H9 (cell line): ENCODE results near the gene RASGRP3. TPM values are rescaled to one million over a fixed set of nuclear protein-coding genes. Genes with fewer than 3 reads are reported as not detected.

ENCODE experiments used
- DNase-seq: peaks from one replicate; pipeline ENCODE4 v3.0.0-alpha.2; 2017
- H2AFZ ChIP-seq: one replicate; pipeline ENCODE4 v1.6.1; 2013; ENCODE audit warnings: mild to moderate bottlenecking, low read length, control low read depth, moderate library complexity
- H2AK5ac ChIP-seq: 2 replicates; pipeline ENCODE4 v1.6.1; 2013; ENCODE audit warnings: low read length, control low read depth, mixed read lengths; ENCODE audit not compliant: insufficient read length
- H2BK120ac ChIP-seq: one replicate; pipeline ENCODE4 v1.6.1; 2013; ENCODE audit warnings: low read depth, mild to moderate bottlenecking, low read length, control low read depth, inconsistent platforms; ENCODE audit not compliant: poor library complexity, severe bottlenecking
- H2BK12ac ChIP-seq: 2 replicates; pipeline ENCODE4 v1.6.1; 2013; ENCODE audit warnings: low read length, control low read depth, mixed read lengths, low read depth; ENCODE audit not compliant: insufficient read length
- H2BK15ac ChIP-seq: 2 replicates; pipeline ENCODE4 v1.6.1; 2013; ENCODE audit warnings: low read depth, low read length, control low read depth
- H2BK20ac ChIP-seq: one replicate; pipeline ENCODE4 v1.6.1; 2013; ENCODE audit warnings: low read depth, mild to moderate bottlenecking, low read length, control low read depth, inconsistent platforms; ENCODE audit not compliant: poor library complexity, severe bottlenecking
- H2BK5ac ChIP-seq: 2 replicates; pipeline ENCODE4 v1.6.1; 2013; ENCODE audit warnings: low read length, control low read depth, mixed read lengths; ENCODE audit not compliant: insufficient read length
- H3K14ac ChIP-seq: 2 replicates; pipeline ENCODE4 v1.6.1; 2013; ENCODE audit warnings: low read length, control low read depth; ENCODE audit not compliant: insufficient read depth
- H3K18ac ChIP-seq: 2 replicates; pipeline ENCODE4 v1.6.1; 2013; ENCODE audit warnings: low read depth, mild to moderate bottlenecking, mixed read lengths, low read length, control low read depth; ENCODE audit not compliant: insufficient read length
- H3K23ac ChIP-seq: 2 replicates; pipeline ENCODE4 v1.6.1; 2013; ENCODE audit warnings: low read length, control low read depth, mixed read lengths, low read depth; ENCODE audit not compliant: insufficient read length
- H3K23me2 ChIP-seq: 2 replicates; pipeline ENCODE4 v1.6.1; 2013; ENCODE audit warnings: low read depth, mild to moderate bottlenecking, mixed read lengths, low read length, control low read depth; ENCODE audit not compliant: insufficient read length, poor library complexity, severe bottlenecking
- H3K27ac ChIP-seq: 2 replicates; pipeline ENCODE4 v1.5.1; 2013; ENCODE audit warnings: low read length, control low read depth, mixed read lengths, low read depth; ENCODE audit not compliant: insufficient read length
- H3K27me3 ChIP-seq: 2 replicates; pipeline ENCODE4 v1.6.1; 2013; ENCODE audit warnings: low read length, control low read depth, inconsistent platforms; ENCODE audit not compliant: insufficient read depth
- H3K4ac ChIP-seq: 2 replicates; pipeline ENCODE4 v1.6.1; 2013; ENCODE audit warnings: low read depth, mild to moderate bottlenecking, control low read depth, inconsistent platforms, low read length, moderate library complexity
- H3K4me1 ChIP-seq: 2 replicates; pipeline ENCODE4 v1.6.1; 2013; ENCODE audit warnings: low read length, control low read depth, inconsistent platforms; ENCODE audit not compliant: insufficient read depth
- H3K4me2 ChIP-seq: 2 replicates; pipeline ENCODE4 v1.6.1; 2013; ENCODE audit warnings: low read length, control low read depth, mixed read lengths; ENCODE audit not compliant: insufficient read length, insufficient read depth
- H3K56ac ChIP-seq: 2 replicates; pipeline ENCODE4 v1.6.1; 2013; ENCODE audit warnings: low read depth, mild to moderate bottlenecking, mixed read lengths, low read length, control low read depth; ENCODE audit not compliant: insufficient read length
- H3K79me1 ChIP-seq: 2 replicates; pipeline ENCODE4 v1.6.1; 2013; ENCODE audit warnings: low read depth, mild to moderate bottlenecking, moderate library complexity, low read length, control low read depth, inconsistent platforms; ENCODE audit not compliant: insufficient read depth, poor library complexity, severe bottlenecking
- H3K79me2 ChIP-seq: 2 replicates; pipeline ENCODE4 v1.6.1; 2013; ENCODE audit warnings: low read length, control low read depth, inconsistent platforms; ENCODE audit not compliant: insufficient read depth
- H3K9ac ChIP-seq: 2 replicates; pipeline ENCODE4 v1.6.1; 2013; ENCODE audit warnings: low read length, control low read depth, mixed read lengths; ENCODE audit not compliant: insufficient read length; ENCODE audit errors: extremely low read depth
- H3K9me3 ChIP-seq: one replicate; pipeline ENCODE4 v1.6.1; 2013; ENCODE audit warnings: low read depth, low read length, inconsistent platforms; ENCODE audit not compliant: control insufficient read depth
- H3T11ph ChIP-seq: one replicate; pipeline ENCODE4 v1.6.1; 2013; ENCODE audit warnings: mild to moderate bottlenecking, low read length, control low read depth, inconsistent platforms
- H4K20me1 ChIP-seq: one replicate; pipeline ENCODE4 v1.6.1; 2013; ENCODE audit not compliant: control insufficient read depth, insufficient read length, insufficient read depth
- H4K5ac ChIP-seq: 2 replicates; pipeline ENCODE4 v1.6.1; 2013; ENCODE audit warnings: low read depth, mild to moderate bottlenecking, mixed read lengths, low read length, control low read depth; ENCODE audit not compliant: insufficient read length
- H4K8ac ChIP-seq: replicated peaks from 2 replicates; pipeline ENCODE4 v1.6.1; 2013; ENCODE audit warnings: low read length, control low read depth, mixed read lengths, low read depth; ENCODE audit not compliant: insufficient read length
- H4K91ac ChIP-seq: 2 replicates; pipeline ENCODE4 v1.6.1; 2013; ENCODE audit warnings: low read depth, mild to moderate bottlenecking, moderate library complexity, mixed read lengths, low read length, control low read depth; ENCODE audit not compliant: insufficient read length
- H3K27ac Mint-ChIP-seq, 3 experiments: 2 replicates in 2 of 3; 3 replicates in 1 of 3; pipeline ENCODE4 v1.8.0; 2020 to 2021; ENCODE audit warnings: mixed read lengths in 3 of 3, mild to moderate bottlenecking in 1 of 3, moderate library complexity in 1 of 3
- H3K27me3 Mint-ChIP-seq: 2 replicates; pipeline ENCODE4 v1.8.0; 2021; ENCODE audit warnings: low read depth, mild to moderate bottlenecking, moderate library complexity, mixed read lengths
- H3K36me3 Mint-ChIP-seq, 3 experiments: 2 replicates in 2 of 3; 3 replicates in 1 of 3; pipeline ENCODE4 v1.8.0; 2020 to 2021; ENCODE audit warnings: low read depth in 3 of 3, mixed read lengths in 3 of 3; ENCODE audit not compliant: insufficient read depth in 1 of 3
- H3K4me1 Mint-ChIP-seq, 2 experiments: 2 replicates each; pipeline ENCODE4 v1.8.0; 2020; ENCODE audit warnings: mixed read lengths in 2 of 2
- H3K4me3 Mint-ChIP-seq, 2 experiments: 2 replicates in 1 of 2; 3 replicates in 1 of 2; pipeline ENCODE4 v1.8.0; 2020 to 2021; ENCODE audit warnings: mild to moderate bottlenecking in 2 of 2, mixed read lengths in 2 of 2, moderate library complexity in 1 of 2
- H3K9me3 Mint-ChIP-seq, 2 experiments: 2 replicates in 1 of 2; 3 replicates in 1 of 2; pipeline ENCODE4 v1.8.0; 2020; ENCODE audit warnings: mild to moderate bottlenecking in 2 of 2, mixed read lengths in 2 of 2, moderate library complexity in 1 of 2
- WGBS: extraction: QIAGEN DNeasy Blood & Tissue Kit; methylation state at CpG from one replicate; pipeline ENCODE4 v1.1.7; 2013; ENCODE audit warnings: missing lambda C conversion rate, low lambda C conversion rate, mixed read lengths; ENCODE audit not compliant: insufficient read length; ENCODE audit errors: extremely low coverage; 5-methylcytosine and 5-hydroxymethylcytosine counted together
- total RNA-seq: library from RNA; stranded (reverse); gene quantifications from 2 replicates; pipeline ENCODE4 v1.2.1, GENCODE V29; 2021
- TF ChIP-seq, protein P1 (sequence below): fragments of 200-600 bp; sonication (generic); conservative IDR thresholded peaks from 3 replicates; pipeline ENCODE4 v1.8.0; 2021; ENCODE audit warnings: antibody characterized with exemption, mild to moderate bottlenecking

RASGRP3 gene
- total RNA-seq, 1 experiment from 2014 or later, result not detected

DNA sequence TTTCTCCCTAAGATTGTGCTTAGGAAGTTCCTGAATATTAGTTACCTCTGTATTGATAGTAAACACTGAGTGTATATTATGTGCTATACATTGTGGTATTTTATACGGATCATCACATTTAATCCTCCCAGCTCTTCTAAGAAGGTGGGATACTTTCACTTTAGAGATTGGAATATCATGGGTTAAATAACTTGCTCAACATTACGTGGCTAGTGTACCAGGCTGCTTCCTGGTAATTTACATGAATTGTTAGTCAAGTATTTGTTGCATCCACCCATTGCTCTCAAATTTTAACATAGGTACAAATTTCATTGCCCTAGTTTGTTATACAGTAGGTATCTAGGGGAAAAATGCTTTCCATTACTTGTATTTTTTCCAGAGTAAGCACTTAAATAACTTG, 101.2 kb downstream of the RASGRP3 start:
- Histone ChIP-seq H3K23ac (no peak overlapping the region), H3K79me1 (peaks cover 3% of the 10 kb centered on the region), H3K9me3 (no peaks in the 10 kb centered on the region), H3K79me2 (no peaks in the 10 kb centered on the region), H2BK5ac (no peak overlapping the region), H2AK5ac (no peak overlapping the region), H3K27ac (no peak overlapping the region), H3T11ph (no peak overlapping the region), H3K4me2 (no peak overlapping the region), H3K23me2 (no peaks in the 10 kb centered on the region), H2BK20ac (no peak overlapping the region), H3K56ac (no peak overlapping the region), H4K91ac (no peak overlapping the region), H3K4ac (no peak overlapping the region), H3K27me3 (no peaks in the 10 kb centered on the region), H2BK15ac (no peak overlapping the region), H4K8ac (no peak overlapping the region), H2BK12ac (no peak overlapping the region), H4K20me1 (no peaks in the 10 kb centered on the region), H3K18ac (no peak overlapping the region), H4K5ac (no peak overlapping the region), H2AFZ (no peak overlapping the region), H3K4me1 (peaks cover 2% of the 10 kb centered on the region; the same call in 1 of the 2 replicates), H3K9ac (no peak overlapping the region), H3K14ac (no peak overlapping the region), H2BK120ac (no peak overlapping the region)
- Mint-ChIP-seq H3K4me3 (no peak overlapping the region), H3K9me3 (no peaks in the 10 kb centered on the region), H3K27ac (no peak overlapping the region), H3K27me3 (no peaks in the 10 kb centered on the region), H3K4me1 (peaks cover 31 to 38% of the 10 kb centered on the region in 2 experiments), H3K36me3 (peaks cover 0 to 4% (median 0%) of the 10 kb centered on the region in 3 experiments; a peak in 1 of 7 replicates)
- no peak for DNase-seq
- TF ChIP-seq, protein P1, sequence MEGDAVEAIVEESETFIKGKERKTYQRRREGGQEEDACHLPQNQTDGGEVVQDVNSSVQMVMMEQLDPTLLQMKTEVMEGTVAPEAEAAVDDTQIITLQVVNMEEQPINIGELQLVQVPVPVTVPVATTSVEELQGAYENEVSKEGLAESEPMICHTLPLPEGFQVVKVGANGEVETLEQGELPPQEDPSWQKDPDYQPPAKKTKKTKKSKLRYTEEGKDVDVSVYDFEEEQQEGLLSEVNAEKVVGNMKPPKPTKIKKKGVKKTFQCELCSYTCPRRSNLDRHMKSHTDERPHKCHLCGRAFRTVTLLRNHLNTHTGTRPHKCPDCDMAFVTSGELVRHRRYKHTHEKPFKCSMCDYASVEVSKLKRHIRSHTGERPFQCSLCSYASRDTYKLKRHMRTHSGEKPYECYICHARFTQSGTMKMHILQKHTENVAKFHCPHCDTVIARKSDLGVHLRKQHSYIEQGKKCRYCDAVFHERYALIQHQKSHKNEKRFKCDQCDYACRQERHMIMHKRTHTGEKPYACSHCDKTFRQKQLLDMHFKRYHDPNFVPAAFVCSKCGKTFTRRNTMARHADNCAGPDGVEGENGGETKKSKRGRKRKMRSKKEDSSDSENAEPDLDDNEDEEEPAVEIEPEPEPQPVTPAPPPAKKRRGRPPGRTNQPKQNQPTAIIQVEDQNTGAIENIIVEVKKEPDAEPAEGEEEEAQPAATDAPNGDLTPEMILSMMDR, result no peak
- WGBS, result no CpG with 5 or more reads among the region's 2 CpGs
